ENCODE measurements around the gene NUP93.

NUP93 gene

GRCh38 chr16:56743840-56744239 lies 13.9 kb downstream of the NUP93 start:
- Histone ChIP-seq H3K4me3 (ENCODE audit: low read depth, low read length) (peak overlapping the region; percentile 1; the same call in 1 of the 2 replicates), H3K27ac (ENCODE audit: low read depth, low read length) (peak overlapping the region; percentile 92), H3K36me3 (ENCODE audit: insufficient read depth, low read length) (peaks cover 3% of the 10 kb centered on the region; the same call in 1 of the 2 replicates), H3K27me3 (ENCODE audit: insufficient read depth, low read length) (no peaks in the 10 kb centered on the region), H3K79me2 (ENCODE audit: control insufficient read depth, insufficient read depth, low read length, unreplicated experiment) (peaks cover 63% of the 10 kb centered on the region), H3K4me1 (ENCODE audit: control insufficient read depth, insufficient read depth, low read length, unreplicated experiment) (peaks cover 26% of the 10 kb centered on the region), H2AFZ (ENCODE audit: low read length, unreplicated experiment) (peak overlapping the region; percentile 24)

GRCh38 chr16:56744996-56745640 lies 15.2 kb downstream of the NUP93 start:
- Histone ChIP-seq H2AFZ (ENCODE audit: low read length, unreplicated experiment) (no peak overlapping the region), H3K79me2 (ENCODE audit: control insufficient read depth, insufficient read depth, low read length, unreplicated experiment) (peaks cover 70% of the 10 kb centered on the region), H3K4me1 (ENCODE audit: control insufficient read depth, insufficient read depth, low read length, unreplicated experiment) (peaks cover 26% of the 10 kb centered on the region), H3K27ac (ENCODE audit: low read depth, low read length) (no peak overlapping the region), H3K36me3 (ENCODE audit: insufficient read depth, low read length) (peaks cover 9% of the 10 kb centered on the region; the same call in 1 of the 2 replicates), H3K27me3 (ENCODE audit: insufficient read depth, low read length) (no peaks in the 10 kb centered on the region), H3K4me3 (ENCODE audit: low read depth, low read length) (no peak overlapping the region)

- H3K27me3 ChIP-seq (ENCODE audit: insufficient read depth, low read length) = no peaks in the 10 kb centered on the region
- no peak overlapping the region for H3K27ac ChIP-seq (ENCODE audit: low read depth, low read length)
- no peak overlapping the region for H3K4me3 ChIP-seq (ENCODE audit: low read depth, low read length)
- H2AFZ ChIP-seq (ENCODE audit: low read length, unreplicated experiment) = no peak overlapping the region
- peaks cover 72% of the 10 kb centered on the region for H3K79me2 ChIP-seq (ENCODE audit: control insufficient read depth, insufficient read depth, low read length, unreplicated experiment)
- peaks cover 16% of the 10 kb centered on the region for H3K4me1 ChIP-seq (ENCODE audit: control insufficient read depth, insufficient read depth, low read length, unreplicated experiment)
- peaks cover 27% of the 10 kb centered on the region for H3K36me3 ChIP-seq (ENCODE audit: insufficient read depth, low read length)
Observed at GRCh38 chr16:56747486-56748045, 17.6 kb downstream of the NUP93 start.

GRCh38 chr16:56748191-56748590 lies 18.3 kb downstream of the NUP93 start:
- Histone ChIP-seq H3K27ac (ENCODE audit: low read depth, low read length) (no peak overlapping the region), H3K27me3 (ENCODE audit: insufficient read depth, low read length) (no peaks in the 10 kb centered on the region), H2AFZ (ENCODE audit: low read length, unreplicated experiment) (no peak overlapping the region), H3K4me1 (ENCODE audit: control insufficient read depth, insufficient read depth, low read length, unreplicated experiment) (peaks cover 13% of the 10 kb centered on the region), H3K36me3 (ENCODE audit: insufficient read depth, low read length) (peaks cover 33% of the 10 kb centered on the region), H3K4me3 (ENCODE audit: low read depth, low read length) (no peak overlapping the region), H3K79me2 (ENCODE audit: control insufficient read depth, insufficient read depth, low read length, unreplicated experiment) (peaks cover 68% of the 10 kb centered on the region)

- H2AFZ ChIP-seq (ENCODE audit: low read length, unreplicated experiment) = no peak overlapping the region
- peaks cover 33% of the 10 kb centered on the region for H3K36me3 ChIP-seq (ENCODE audit: insufficient read depth, low read length)
- peaks cover 66% of the 10 kb centered on the region for H3K79me2 ChIP-seq (ENCODE audit: control insufficient read depth, insufficient read depth, low read length, unreplicated experiment)
- H3K27ac ChIP-seq (ENCODE audit: low read depth, low read length) = no peak overlapping the region
- peaks cover 11% of the 10 kb centered on the region for H3K4me1 ChIP-seq (ENCODE audit: control insufficient read depth, insufficient read depth, low read length, unreplicated experiment)
- no peak overlapping the region for H3K4me3 ChIP-seq (ENCODE audit: low read depth, low read length)
- no peaks in the 10 kb centered on the region for H3K27me3 ChIP-seq (ENCODE audit: insufficient read depth, low read length)
Observed at GRCh38 chr16:56748826-56749225, 18.9 kb downstream of the NUP93 start.

GRCh38 chr16:56749672-56750491 lies 20.0 kb downstream of the NUP93 start:
- H3K27ac ChIP-seq (ENCODE audit: low read depth, low read length) = no peak overlapping the region
- H3K27me3 ChIP-seq (ENCODE audit: insufficient read depth, low read length) = no peaks in the 10 kb centered on the region
- no peak overlapping the region for H3K4me3 ChIP-seq (ENCODE audit: low read depth, low read length)
- peaks cover 6% of the 10 kb centered on the region for H3K4me1 ChIP-seq (ENCODE audit: control insufficient read depth, insufficient read depth, low read length, unreplicated experiment)
- H3K79me2 ChIP-seq (ENCODE audit: control insufficient read depth, insufficient read depth, low read length, unreplicated experiment) = peaks cover 62% of the 10 kb centered on the region
- H3K36me3 ChIP-seq (ENCODE audit: insufficient read depth, low read length) = peaks cover 37% of the 10 kb centered on the region
- no peak overlapping the region for H2AFZ ChIP-seq (ENCODE audit: low read length, unreplicated experiment)

GRCh38 chr16:56753410-56753809 lies 23.5 kb downstream of the NUP93 start:
- Histone ChIP-seq H3K4me1 (ENCODE audit: control insufficient read depth, insufficient read depth, low read length, unreplicated experiment) (peaks cover 6% of the 10 kb centered on the region), H3K4me3 (ENCODE audit: low read depth, low read length) (no peak overlapping the region), H3K27ac (ENCODE audit: low read depth, low read length) (no peak overlapping the region), H3K36me3 (ENCODE audit: insufficient read depth, low read length) (peaks cover 42% of the 10 kb centered on the region), H3K27me3 (ENCODE audit: insufficient read depth, low read length) (no peaks in the 10 kb centered on the region), H3K79me2 (ENCODE audit: control insufficient read depth, insufficient read depth, low read length, unreplicated experiment) (peaks cover 48% of the 10 kb centered on the region), H2AFZ (ENCODE audit: low read length, unreplicated experiment) (no peak overlapping the region)

- no peak overlapping the region for H3K4me3 ChIP-seq (ENCODE audit: low read depth, low read length)
- peaks cover 6% of the 10 kb centered on the region for H3K4me1 ChIP-seq (ENCODE audit: control insufficient read depth, insufficient read depth, low read length, unreplicated experiment)
- peaks cover 47% of the 10 kb centered on the region for H3K36me3 ChIP-seq (ENCODE audit: insufficient read depth, low read length)
- no peaks in the 10 kb centered on the region for H3K27me3 ChIP-seq (ENCODE audit: insufficient read depth, low read length)
- no peak overlapping the region for H3K27ac ChIP-seq (ENCODE audit: low read depth, low read length)
- H3K79me2 ChIP-seq (ENCODE audit: control insufficient read depth, insufficient read depth, low read length, unreplicated experiment) = peaks cover 37% of the 10 kb centered on the region
- no peak overlapping the region for H2AFZ ChIP-seq (ENCODE audit: low read length, unreplicated experiment)
Observed at GRCh38 chr16:56755038-56755437, 25.1 kb downstream of the NUP93 start.

- H3K36me3 ChIP-seq (ENCODE audit: insufficient read depth, low read length) = peaks cover 23% of the 10 kb centered on the region
- H2AFZ ChIP-seq (ENCODE audit: low read length, unreplicated experiment) = no peak overlapping the region
- H3K27ac ChIP-seq (ENCODE audit: low read depth, low read length) = no peak overlapping the region
- peaks cover 2% of the 10 kb centered on the region for H3K4me1 ChIP-seq (ENCODE audit: control insufficient read depth, insufficient read depth, low read length, unreplicated experiment)
- H3K27me3 ChIP-seq (ENCODE audit: insufficient read depth, low read length) = no peaks in the 10 kb centered on the region
- peaks cover 27% of the 10 kb centered on the region for H3K79me2 ChIP-seq (ENCODE audit: control insufficient read depth, insufficient read depth, low read length, unreplicated experiment)
- no peak overlapping the region for H3K4me3 ChIP-seq (ENCODE audit: low read depth, low read length)
Observed at GRCh38 chr16:56758432-56758831, 28.5 kb downstream of the NUP93 start.

GRCh38 chr16:56758930-56759329 lies 29.0 kb downstream of the NUP93 start:
- Histone ChIP-seq H3K27me3 (ENCODE audit: insufficient read depth, low read length) (no peaks in the 10 kb centered on the region), H2AFZ (ENCODE audit: low read length, unreplicated experiment) (no peak overlapping the region), H3K27ac (ENCODE audit: low read depth, low read length) (no peak overlapping the region), H3K79me2 (ENCODE audit: control insufficient read depth, insufficient read depth, low read length, unreplicated experiment) (peaks cover 25% of the 10 kb centered on the region), H3K4me3 (ENCODE audit: low read depth, low read length) (no peak overlapping the region), H3K36me3 (ENCODE audit: insufficient read depth, low read length) (peaks cover 23% of the 10 kb centered on the region), H3K4me1 (ENCODE audit: control insufficient read depth, insufficient read depth, low read length, unreplicated experiment) (no peaks in the 10 kb centered on the region)

All from ACC112 (cell line).